NCI-H1048 (cell line): ENCODE results near the gene FARS2.

Source experiments
- DNase-seq: peaks from one replicate; lab custom pipeline; 2025; lab: John Stamatoyannopoulos, UW

FARS2 gene

DNA sequence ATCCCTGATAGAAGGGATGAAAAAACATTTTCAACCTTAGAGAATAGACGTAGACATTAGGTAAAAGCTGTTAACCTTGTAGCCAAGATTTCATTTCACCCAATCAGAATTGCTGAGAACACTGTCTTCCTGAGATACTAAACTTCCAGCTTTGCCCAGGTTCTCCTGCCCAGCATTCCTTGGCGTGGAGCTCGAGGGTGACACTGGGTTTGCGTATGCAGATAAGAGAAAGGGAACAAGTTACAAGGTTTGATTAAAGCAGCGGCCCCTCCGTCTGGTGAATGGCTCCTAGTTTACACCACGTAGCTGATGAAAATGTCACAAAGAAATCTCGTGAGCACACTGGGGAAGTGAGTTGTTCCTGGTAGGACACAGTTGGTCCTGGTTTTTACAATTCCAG lies 247.8 kb downstream of the FARS2 start:
- DNase-seq, result no peak

DNA sequence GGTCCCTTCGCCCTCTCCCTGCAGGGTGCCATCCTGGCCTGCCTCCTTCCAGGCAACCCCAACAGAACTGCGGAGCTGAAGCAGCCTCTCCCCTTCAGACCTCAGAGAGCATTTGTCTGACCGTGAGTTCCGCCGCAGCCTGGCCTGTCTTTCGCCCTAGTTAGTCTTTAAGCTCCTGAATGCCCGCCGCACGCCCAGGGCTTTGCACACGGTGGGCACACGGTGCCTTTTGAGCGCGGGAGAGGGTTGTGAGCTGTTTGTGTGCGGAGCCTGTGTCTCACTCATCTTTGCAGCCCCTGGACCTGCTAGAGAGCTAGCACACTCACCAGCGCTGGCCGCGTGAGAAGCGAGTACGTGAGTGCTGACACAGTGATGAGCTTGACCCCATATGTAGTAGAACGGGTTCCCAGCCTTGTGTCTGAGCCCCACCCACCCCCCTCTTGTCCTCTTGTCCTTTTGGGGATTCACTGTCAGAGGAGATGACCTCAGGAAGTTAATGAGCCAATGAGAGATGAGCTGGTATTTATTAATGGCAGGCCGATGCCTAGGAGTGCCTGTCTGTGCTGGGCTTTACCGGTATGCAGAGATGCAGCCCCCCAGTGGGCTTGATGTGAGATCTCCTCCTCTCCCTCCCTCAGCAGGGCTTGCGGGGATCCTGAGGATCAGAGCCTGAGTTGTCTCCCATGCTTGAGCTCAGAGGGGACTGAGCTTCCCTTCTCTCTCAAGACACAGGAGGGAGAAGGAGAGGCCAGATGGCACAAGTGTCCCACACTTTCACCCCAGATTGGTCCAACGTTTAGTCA lies 249.2 kb downstream of the FARS2 start:
- DNase-seq, result no peak

DNA sequence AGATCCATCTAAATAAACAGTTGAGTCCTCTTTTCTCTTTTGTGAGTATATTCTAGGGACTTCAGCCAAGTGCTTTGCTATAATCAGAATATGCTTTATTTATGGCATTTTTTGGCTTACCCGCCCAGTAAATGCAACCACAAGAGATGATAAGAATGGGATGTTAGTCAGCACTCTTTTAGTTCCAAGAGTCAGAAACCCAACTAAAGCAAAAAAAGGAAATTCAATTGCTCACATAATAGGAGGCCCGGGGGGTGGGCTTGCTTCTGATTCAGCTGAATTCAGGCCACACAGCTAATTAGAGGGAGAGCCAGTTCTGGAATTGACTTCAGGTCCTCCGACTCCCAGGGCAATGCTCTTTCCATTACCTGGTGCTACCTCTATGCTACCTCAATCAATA lies 250.6 kb downstream of the FARS2 start:
- no peak for DNase-seq

DNA sequence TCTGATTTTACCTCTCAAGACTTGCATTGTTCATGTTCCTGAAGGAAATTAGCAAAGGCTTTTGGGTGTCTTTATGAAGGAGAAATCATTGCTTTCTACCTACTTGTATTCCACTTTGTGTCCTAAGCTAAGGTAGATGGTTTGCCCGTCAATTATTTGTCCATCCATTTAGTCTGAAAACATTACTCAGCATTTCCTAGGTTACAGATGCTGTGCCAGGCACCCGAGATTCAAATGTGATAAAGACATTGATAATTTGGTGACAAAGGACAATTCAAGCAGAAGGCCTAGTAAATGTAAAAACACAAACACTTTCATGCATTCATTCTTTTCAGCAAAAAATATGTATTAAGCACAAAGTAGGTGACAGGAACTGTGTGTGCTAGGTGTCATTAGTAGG lies 251.1 kb downstream of the FARS2 start:
- DNase-seq, result no peak

DNA sequence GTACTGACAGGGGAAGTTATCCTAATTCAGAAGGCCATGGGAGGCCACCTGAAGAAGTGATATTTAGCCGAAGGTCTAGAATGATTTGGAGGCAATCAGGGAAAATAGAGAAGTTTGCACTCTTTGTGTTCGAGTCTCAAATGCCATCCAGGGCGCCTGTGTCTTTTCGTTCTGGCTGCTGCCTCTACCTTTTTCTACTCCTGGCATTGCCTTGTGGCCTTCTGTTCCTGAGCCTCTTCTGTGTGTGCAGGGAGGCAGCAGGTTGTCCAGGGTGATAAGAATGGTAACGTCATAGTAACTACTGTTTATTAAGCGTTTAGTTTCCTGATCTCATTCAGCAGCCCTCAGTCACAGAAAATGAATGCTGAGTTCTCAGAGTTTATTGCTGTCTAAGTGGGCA lies 252.1 kb downstream of the FARS2 start:
- DNase-seq, result no peak

DNA sequence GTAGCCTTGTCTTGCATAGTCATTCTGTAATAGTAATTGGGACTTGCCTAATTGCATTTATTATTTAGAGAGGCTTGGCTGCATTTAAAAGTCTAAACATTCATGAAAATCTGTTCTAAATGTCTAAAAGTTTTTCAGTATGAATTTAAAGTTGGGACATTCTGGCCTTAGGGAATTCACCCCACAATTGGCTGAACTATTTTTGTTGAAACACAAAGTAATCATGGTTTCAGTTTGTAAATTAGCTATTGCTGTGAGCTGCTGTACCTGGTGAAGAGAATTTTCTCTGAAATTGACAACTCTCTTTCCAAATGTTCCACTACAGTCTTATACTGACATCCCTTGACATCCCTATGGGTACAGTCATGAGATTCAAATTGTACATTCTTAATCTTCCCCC lies 253.0 kb downstream of the FARS2 start:
- no peak for DNase-seq

DNA sequence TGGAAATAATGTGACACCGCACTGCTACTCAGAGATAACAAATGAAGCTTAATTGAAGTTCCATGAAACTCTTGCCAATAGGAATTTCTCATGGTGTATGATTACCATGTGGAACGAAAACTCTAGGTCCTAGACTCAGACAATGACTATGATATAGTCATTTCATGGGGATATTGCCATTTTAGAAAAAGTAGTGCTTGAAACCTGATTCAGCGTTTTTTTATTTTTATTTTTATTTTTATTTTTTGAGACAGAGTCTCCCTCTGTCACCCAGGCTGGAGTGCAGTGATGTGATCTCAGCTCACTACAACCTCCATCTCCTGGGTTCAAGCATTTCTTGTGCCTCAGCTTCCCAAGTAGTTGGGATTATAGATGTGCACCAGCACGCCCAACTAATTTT lies 253.9 kb downstream of the FARS2 start:
- no peak for DNase-seq

DNA sequence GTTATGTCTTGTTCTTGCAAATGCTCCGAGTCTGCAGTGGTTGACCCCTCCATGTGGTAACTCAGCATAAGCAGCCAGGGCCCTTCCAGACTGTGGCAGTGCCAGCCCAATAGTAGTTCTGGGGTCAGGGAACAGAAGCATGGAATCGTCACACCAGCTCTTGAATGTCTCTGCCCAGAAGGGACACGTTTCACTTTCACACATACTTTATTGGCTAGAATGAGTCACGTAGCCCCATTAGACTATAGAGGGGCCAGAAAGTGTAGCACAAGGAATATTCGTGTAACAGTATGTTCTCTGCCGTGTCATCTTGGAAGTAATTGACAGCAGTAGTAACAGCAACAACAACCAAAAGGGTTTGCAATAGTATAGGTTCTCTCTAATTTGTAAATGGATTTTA lies 254.7 kb downstream of the FARS2 start:
- no peak for DNase-seq

DNA sequence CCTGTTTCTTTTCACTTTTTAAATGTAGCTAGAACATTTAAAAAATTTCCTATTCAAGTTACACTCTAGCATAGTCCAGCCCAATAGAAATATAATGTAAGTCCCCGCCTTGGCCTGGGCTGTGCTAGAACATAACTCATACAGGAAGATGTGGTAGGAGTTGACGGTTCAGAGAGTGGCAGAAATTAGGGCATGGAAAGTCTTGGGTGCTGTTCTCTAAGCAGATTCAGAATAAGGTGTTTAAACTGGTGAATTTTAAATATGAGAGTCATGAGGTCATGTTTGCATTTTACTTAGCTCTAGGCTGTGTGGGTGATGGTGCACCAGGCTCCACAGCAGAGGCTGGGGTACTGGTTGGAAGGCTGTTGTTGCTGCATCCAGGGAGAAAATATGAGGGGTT lies 256.5 kb downstream of the FARS2 start:
- DNase-seq, result no peak

DNA sequence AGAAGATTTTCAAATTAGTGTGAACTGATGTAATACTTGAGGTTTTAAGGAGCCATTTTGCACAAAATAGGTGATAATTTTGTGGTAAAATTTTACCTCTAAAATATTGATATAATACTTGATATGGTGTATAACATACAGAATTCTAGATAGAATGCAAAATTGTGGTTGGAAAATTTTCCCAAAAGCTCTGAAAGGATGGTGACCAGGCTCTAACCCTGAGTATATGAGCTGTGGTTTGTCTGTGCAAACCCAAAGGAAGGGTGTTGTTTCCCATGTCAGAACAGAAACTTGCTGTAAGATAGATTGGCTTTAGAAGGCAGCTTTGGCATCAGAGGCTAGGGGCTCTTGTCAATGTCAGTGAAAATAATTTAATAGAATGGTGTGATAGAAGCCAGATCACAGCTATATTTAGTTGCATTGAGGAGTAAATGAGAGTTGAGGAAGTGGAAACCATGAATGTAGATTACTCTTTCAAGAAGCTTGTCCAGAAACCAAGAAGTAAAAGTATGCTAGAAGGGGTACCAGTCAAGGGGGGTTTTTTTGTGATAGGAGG lies 257.7 kb downstream of the FARS2 start:
- DNase-seq, result no peak

DNA sequence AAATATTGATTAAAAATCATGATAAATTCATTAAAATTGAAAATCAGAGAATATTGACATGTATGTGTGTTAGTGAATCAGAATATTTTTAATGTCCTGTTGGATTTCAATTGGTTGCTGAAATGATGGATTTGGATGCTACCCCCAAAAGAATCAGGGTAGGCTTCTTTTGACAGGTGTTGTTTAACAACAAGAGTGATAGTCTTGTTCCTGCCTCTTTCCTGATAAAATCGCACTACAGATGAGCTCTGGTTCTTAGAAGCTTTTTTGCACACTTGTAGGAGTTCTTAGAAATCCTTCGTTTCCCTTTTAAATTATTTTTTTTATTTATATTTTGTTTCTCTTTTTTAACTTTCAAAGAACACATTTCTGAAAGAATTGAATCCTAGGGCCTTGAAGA lies 259.5 kb downstream of the FARS2 start:
- DNase-seq, result no peak

DNA sequence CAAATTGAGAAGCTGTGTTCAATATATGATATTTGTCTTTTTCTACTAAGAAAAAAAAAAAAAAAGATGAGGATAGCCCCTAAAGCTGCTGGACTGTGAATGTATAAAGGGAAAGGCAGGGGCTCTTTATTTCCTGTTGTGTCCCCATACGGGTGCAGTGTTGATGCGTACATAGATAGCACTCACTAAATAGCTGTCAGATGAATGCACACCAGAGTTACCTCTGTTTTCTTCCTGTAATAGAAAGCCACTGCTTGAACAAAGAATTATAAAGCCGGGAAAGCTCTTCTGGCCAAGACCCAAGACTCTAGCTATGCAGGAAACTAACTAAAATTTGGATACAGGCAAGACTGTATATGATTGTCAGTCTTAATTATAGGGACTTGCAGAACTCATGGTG lies 260.0 kb downstream of the FARS2 start:
- DNase-seq, result no peak

DNA sequence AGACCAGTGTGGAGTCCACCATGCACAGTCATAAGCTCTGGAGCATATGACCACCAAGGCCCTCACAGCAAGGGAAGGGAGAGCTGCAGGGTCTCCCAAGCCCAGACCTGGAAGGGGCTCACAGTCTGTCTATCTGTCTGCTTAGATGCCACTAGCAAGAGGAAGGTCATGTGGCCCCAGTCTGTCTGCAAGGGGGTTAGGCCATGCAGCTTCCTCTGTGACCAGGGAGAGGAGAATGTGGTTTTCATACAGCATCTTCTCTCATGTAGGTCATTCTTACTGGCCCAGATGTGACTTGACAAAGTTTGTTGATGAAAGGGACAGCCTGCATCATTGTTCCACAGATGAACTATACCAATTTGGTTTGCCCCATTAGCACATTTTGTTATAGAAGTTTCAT lies 260.8 kb downstream of the FARS2 start:
- DNase-seq, result no peak

DNA sequence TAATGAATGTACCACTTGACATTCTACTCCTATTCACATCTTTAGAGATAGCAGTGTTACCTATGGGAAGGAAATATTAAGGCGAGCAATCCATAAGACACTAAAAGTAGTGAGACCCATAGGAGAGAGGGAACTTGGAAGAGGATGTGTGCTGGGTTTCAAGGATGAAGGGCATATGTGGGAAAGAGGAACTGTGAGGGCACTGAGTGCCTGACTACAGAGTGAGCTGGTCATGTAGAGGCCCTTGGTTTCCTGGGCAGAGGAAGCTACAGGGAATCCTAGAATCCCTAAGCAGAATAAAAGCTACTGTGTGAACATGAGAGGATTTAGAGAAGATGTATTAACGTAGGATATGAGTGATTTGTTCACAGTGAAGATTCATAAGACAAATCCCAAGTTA lies 262.8 kb downstream of the FARS2 start:
- no peak for DNase-seq

DNA sequence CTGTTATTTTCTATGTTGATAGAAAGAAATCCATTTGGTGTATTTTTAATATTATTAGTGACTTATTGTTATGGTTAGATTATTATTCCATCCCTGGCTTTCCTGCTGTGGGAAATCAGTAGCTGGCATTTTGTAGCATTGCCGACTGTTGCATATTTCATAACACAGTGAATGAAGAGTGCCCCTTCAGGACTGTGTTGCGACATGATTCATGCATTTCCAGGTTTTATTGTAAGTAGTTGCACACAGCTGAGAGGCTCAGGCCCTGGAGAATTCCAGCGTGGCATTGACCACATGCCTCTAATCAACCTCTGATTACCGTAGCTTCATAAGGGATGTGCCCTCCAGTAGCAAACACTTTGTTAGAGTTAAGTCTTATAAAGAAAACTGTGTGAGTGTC lies 263.9 kb downstream of the FARS2 start:
- no peak for DNase-seq

DNA sequence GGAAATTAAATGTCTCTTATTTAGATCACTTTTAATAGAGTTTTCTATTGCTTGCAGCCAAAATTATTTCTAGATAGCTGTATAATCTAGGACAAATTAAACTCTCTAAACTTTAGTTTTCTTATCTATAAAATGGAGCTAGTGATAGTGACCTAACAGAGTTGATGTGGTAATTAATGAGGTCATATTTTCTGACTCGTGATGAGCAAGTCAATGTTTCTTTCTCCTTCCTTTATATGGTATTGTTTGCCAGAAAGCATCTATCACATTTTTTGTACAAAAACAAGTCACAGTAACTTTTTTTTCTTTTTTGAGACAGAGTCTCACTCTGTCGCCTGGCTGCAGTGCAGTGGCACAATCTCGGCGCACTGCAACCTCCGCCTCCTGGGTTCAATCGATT lies 267.7 kb downstream of the FARS2 start:
- no peak for DNase-seq

DNA sequence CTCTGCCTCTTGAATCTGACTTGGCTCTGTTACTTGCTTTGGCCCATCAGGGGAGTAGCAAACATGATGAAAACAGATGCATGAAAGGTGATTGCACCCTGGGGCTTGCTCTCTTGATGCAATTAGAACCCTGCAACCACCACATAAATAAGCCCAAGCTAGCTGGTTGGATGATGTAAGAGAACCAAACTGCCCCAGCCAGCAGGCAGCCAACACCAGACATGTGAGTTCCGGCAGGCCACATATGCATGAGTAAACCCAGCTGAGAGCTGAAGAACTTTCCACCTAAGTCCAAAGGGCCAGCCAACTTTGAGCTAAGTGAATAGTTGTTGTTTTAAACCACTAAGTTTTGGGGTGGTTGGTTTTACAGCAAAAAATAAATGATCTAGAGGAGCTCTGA lies 268.4 kb downstream of the FARS2 start:
- DNase-seq, result no peak

DNA sequence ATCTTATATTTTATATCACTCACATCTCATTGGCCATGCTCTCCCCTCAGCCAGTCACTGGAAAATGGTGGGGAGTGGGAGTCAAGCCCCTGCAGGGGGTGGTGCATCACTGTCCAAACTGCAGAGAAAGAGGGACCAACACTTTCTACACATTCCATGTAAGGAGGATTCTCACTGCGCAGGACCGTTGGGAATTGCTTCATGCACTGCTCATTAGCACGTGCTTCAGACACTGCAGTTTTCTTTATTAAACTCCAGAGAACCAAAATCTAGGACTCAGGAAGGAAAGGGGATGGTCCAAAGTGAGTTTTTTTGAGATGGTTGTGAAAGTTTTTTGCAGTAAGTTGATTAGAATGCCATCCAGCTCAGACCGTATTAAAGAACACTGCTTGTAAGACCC lies 269.8 kb downstream of the FARS2 start:
- no peak for DNase-seq

DNA sequence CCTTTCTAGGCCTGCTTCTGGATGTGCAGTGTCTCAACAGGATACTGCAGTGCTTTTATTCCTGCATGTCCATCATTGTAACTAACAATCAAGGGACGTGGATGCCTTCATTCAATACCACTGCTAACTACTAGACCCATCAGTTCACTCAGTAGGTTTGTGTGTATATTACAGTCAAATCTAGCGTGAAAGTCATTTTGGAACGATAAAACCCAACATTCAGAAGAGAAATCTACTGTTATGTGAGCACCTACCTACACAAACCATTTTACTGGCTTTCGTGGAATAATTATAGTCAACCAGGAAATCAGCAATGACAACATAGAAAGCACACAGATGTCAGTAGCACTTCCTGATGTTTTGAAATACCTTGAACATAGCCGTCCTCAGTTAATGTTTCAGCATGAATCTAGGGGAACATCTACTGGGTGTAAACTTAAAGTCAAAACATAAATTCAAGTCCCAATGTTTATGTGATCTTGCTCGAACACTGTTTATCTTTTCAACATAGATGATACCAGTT lies 270.6 kb downstream of the FARS2 start:
- no peak for DNase-seq

DNA sequence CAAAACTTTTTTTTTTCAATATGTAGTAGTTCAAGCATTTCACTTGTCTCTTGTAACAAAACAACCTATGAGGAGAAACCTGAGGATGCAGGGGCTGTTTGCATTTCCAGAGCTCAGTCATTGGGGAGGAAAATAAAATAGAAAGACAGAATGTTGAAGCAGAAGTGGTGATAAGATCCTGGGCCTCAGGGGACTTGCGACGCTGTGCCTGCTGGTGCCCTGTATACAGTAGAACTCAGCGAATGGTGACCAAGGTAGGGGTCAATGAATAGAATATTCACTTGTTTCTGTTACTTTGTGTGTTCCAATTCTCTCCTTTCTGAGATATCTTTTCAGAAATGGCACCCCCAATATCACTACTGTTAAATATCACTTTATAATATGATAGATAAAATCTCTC lies 271.6 kb downstream of the FARS2 start:
- no peak for DNase-seq

DNA sequence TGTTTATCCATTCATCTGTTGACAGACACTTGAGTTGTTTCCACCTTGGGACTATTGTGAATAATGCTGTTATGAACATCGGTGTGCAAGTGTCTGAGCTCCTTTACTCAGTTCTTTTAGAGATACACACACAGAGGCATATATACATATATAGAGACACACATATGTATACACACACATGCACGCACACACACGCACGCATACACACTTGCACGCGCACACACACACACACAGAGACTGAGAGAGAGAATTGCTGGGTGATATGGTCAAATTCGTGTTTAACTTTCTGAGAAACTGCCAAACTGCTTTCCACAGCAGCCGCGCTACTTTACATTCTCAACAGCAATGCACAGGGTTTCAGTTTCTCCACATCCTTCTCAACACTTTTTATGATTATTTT lies 273.3 kb downstream of the FARS2 start:
- no peak for DNase-seq

DNA sequence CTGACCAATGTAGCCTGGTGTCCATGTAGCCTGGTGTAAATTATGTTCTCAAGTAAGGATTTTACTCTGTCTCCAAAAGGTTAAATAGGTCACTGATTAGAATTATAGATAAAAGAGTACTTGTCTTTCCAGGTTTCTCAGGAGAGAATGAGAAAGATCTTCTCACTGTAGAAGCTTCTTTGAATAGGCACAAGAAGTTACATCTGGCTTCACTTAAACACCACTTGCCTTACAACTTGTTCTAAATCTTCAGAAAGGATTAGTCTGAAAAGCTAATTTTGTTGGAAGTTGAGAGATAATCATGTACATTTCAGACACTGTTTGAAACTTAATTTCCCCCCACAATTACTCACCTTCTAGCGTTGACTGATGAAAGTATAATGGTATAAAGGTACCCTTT lies 275.3 kb downstream of the FARS2 start:
- DNase-seq, result no peak

DNA sequence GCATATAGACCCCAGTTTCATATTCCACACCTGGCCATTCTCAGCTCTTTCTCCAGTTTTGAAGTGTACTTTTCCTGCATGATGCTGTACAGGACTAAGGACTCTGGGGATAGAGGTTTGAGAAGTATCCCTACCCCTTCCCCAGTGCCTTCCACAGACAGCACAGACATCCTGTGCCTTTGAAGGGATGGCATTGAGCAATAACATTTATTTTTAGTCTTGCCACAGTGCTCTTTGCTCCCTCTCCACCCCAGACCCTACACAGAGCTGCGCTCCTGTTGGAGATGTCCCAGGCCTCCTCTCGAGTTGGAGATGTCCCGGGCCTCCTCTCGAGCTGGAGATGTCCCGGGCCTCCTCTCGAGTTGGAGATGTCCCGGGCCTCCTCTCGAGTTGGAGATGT lies 275.8 kb downstream of the FARS2 start:
- DNase-seq, result no peak

DNA sequence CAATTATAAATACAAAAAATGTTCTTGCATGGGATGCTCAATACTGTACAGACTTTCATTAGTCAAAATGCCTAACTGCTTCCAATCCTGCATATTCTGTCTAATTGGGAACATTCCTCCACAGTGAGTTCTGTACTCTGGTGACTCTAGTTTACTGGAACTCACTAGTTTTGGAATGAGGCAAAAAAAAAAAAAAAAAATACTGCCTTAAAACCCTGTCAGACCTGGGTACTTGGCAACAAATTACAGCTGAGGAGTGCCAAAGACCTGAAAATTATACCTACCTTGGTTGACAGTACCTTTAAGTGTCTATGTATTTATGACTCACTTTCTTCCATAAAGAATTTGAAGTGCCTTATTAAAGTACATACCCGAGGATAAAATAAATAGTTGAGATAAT lies 276.7 kb downstream of the FARS2 start:
- DNase-seq, result no peak
